ENCODE results near the gene HNRNPA2B1. TPM values are rescaled to one million over a fixed set of nuclear protein-coding genes. Genes with fewer than 3 reads are reported as not detected.

Gene HNRNPA2B1
- total and polyA plus RNA-seq, 2 of the 8 experiments (the other 6 are each of a cell fraction or from before 2014, with no cell fraction given) = 276 to 1,255 TPM

DNA sequence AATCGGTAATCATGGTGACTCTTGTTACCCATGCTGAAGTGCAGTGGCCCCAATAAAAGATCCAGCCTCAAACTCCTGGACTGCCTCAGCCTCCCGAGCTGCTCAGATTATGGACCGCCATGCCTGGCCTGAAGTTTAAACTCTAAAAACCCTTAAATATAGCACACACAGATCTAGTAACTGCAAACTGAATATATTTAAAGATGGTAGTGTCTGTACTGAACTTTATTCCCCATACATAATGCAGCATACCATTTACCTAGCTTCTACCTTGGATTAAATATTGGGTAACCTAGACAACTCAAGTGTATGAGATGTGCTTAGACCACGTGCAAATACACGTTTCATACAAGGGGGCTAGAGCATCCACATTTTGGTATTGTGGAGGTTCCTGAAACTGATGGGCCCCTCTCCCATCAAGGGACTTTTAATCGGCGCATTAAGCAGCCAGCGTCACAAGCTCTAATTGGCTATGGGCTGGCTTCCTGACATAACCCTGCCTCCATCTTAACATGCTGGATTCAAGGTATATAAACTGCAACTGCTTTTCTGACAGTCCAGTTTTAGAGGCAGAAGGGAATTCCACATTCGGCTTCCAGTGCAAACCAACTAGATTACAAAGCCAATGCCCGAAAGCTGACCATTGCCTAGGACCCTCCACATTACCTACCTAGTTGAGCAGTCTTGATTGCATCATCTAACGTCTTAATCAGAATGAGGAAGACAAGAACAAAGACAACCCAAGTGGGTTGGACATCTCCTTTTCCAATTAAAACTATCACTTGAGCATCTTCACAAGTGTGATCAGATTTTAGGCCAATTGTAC, 13.0 kb downstream of the HNRNPA2B1 start (continued):
- TF ChIP-seq, protein P1, sequence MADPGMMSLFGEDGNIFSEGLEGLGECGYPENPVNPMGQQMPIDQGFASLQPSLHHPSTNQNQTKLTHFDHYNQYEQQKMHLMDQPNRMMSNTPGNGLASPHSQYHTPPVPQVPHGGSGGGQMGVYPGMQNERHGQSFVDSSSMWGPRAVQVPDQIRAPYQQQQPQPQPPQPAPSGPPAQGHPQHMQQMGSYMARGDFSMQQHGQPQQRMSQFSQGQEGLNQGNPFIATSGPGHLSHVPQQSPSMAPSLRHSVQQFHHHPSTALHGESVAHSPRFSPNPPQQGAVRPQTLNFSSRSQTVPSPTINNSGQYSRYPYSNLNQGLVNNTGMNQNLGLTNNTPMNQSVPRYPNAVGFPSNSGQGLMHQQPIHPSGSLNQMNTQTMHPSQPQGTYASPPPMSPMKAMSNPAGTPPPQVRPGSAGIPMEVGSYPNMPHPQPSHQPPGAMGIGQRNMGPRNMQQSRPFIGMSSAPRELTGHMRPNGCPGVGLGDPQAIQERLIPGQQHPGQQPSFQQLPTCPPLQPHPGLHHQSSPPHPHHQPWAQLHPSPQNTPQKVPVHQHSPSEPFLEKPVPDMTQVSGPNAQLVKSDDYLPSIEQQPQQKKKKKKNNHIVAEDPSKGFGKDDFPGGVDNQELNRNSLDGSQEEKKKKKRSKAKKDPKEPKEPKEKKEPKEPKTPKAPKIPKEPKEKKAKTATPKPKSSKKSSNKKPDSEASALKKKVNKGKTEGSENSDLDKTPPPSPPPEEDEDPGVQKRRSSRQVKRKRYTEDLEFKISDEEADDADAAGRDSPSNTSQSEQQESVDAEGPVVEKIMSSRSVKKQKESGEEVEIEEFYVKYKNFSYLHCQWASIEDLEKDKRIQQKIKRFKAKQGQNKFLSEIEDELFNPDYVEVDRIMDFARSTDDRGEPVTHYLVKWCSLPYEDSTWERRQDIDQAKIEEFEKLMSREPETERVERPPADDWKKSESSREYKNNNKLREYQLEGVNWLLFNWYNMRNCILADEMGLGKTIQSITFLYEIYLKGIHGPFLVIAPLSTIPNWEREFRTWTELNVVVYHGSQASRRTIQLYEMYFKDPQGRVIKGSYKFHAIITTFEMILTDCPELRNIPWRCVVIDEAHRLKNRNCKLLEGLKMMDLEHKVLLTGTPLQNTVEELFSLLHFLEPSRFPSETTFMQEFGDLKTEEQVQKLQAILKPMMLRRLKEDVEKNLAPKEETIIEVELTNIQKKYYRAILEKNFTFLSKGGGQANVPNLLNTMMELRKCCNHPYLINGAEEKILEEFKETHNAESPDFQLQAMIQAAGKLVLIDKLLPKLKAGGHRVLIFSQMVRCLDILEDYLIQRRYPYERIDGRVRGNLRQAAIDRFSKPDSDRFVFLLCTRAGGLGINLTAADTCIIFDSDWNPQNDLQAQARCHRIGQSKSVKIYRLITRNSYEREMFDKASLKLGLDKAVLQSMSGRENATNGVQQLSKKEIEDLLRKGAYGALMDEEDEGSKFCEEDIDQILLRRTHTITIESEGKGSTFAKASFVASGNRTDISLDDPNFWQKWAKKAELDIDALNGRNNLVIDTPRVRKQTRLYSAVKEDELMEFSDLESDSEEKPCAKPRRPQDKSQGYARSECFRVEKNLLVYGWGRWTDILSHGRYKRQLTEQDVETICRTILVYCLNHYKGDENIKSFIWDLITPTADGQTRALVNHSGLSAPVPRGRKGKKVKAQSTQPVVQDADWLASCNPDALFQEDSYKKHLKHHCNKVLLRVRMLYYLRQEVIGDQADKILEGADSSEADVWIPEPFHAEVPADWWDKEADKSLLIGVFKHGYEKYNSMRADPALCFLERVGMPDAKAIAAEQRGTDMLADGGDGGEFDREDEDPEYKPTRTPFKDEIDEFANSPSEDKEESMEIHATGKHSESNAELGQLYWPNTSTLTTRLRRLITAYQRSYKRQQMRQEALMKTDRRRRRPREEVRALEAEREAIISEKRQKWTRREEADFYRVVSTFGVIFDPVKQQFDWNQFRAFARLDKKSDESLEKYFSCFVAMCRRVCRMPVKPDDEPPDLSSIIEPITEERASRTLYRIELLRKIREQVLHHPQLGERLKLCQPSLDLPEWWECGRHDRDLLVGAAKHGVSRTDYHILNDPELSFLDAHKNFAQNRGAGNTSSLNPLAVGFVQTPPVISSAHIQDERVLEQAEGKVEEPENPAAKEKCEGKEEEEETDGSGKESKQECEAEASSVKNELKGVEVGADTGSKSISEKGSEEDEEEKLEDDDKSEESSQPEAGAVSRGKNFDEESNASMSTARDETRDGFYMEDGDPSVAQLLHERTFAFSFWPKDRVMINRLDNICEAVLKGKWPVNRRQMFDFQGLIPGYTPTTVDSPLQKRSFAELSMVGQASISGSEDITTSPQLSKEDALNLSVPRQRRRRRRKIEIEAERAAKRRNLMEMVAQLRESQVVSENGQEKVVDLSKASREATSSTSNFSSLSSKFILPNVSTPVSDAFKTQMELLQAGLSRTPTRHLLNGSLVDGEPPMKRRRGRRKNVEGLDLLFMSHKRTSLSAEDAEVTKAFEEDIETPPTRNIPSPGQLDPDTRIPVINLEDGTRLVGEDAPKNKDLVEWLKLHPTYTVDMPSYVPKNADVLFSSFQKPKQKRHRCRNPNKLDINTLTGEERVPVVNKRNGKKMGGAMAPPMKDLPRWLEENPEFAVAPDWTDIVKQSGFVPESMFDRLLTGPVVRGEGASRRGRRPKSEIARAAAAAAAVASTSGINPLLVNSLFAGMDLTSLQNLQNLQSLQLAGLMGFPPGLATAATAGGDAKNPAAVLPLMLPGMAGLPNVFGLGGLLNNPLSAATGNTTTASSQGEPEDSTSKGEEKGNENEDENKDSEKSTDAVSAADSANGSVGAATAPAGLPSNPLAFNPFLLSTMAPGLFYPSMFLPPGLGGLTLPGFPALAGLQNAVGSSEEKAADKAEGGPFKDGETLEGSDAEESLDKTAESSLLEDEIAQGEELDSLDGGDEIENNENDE (IDR thresholded peaks at IDR 0.05; ENCODE audit: insufficient replicate concordance, low read length) = peak; percentile 35
- TF ChIP-seq CHD2 (IDR thresholded peaks at IDR 0.05; ENCODE audit: low read length) (no peak; the same call in 1 of the 2 replicates), SAP30 (IDR thresholded peaks at IDR 0.05; ENCODE audit: insufficient read depth, insufficient replicate concordance, low read length) (no peak), BACH1 (IDR thresholded peaks at IDR 0.05; ENCODE audit: low read length) (no peak), SP2 (IDR thresholded peaks at IDR 0.05; ENCODE audit: low read length) (no peak), CBX8 (IDR thresholded peaks at IDR 0.05; ENCODE audit: borderline replicate concordance, low read depth, low read length) (no peak), JUND (IDR thresholded peaks at IDR 0.05; ENCODE audit: low read length) (peak; percentile 82), CHD1 (IDR thresholded peaks at IDR 0.05; ENCODE audit: low read depth, low read length) (no peak), NRF1 (IDR thresholded peaks at IDR 0.05; ENCODE audit: low read depth, low read length) (no peak; the same call in 1 of the 2 replicates), JUN (IDR thresholded peaks at IDR 0.05; ENCODE audit: low read depth, low read length) (no peak), YY1 (IDR thresholded peaks at IDR 0.05; ENCODE audit: low read depth, low read length) (0 out of 2 replicates have a peak, but pooled peaks have one; percentile 36)

All from H1 (cell line).